ENCODE measurements around the gene ABI1. TPM values are rescaled to one million over a fixed set of nuclear protein-coding genes. Genes with fewer than 3 reads are reported as not detected.

Gene ABI1
- total RNA-seq, 1 experiment from 2014 or later, result 36.9 TPM

DNA sequence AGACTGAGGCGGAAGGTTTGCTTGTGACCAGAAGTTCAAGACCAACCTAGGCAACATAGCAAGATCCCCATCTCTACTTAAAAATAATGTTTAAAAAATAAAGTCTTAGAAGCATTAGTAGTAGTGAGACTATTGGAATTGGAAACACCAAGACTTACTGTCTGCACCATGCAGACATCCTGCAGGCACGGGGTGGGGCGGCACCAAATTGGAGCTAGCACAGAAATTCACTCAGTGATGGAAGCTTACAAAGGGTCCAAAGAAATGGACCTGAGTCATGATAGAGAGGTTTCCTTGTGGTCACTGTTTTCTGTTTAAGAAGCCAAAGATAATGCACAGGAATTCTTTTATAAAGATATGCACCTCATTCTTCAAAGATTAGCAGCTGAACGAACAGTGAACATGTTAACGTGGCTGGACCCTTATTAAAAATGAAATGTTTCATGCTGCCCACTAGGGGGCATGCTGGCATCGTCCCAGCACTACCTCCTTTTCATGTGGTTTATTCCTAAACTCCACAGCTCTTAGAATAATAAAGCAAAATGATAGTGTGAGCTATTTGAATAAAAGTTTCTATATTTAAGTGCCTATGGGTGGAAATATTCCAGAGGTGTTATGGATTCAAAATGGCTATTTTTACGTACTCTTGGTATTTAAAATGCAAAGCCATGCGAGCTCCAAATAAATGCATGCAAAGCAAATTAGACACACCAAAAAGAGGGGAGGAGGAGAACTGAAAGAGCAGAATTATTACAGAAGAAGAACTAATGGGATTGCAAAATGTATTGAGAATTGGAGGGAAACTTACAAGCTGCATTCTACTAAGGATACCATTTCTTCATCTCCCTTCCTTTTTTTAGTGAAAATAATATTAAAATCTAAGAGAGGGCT is 134.7 kb downstream of the ABI1 start:
- H3K27me3 Mint-ChIP-seq (ENCODE audit: low read depth), result no peaks in the 10 kb centered on the region
- Histone ChIP-seq H3K79me2 (ENCODE audit: insufficient read depth, low read length) (no peaks in the 10 kb centered on the region), H3K27ac (ENCODE audit: insufficient read length, low read depth, low read length) (no peak overlapping the region), H3K4ac (ENCODE audit: low read depth, low read length) (no peak overlapping the region), H3K14ac (ENCODE audit: insufficient read depth, low read length) (no peak overlapping the region), H3K56ac (ENCODE audit: insufficient read length, low read depth, low read length) (no peak overlapping the region), H3K9me3 (ENCODE audit: control insufficient read depth, low read depth, low read length) (no peaks in the 10 kb centered on the region), H3K23me2 (ENCODE audit: insufficient read length, low read depth, low read length, poor library complexity, severe bottlenecking) (no peaks in the 10 kb centered on the region), H3T11ph (ENCODE audit: low read length) (no peak overlapping the region), H3K18ac (ENCODE audit: insufficient read length, low read depth, low read length) (no peak overlapping the region), H3K4me1 (ENCODE audit: insufficient read depth, low read length) (no peaks in the 10 kb centered on the region), H4K5ac (ENCODE audit: insufficient read length, low read depth, low read length) (no peak overlapping the region), H4K8ac (replicated peaks; ENCODE audit: insufficient read length, low read depth, low read length) (no peak overlapping the region), H3K27me3 (ENCODE audit: insufficient read depth, low read length) (no peaks in the 10 kb centered on the region), H4K20me1 (ENCODE audit: control insufficient read depth, insufficient read depth, insufficient read length) (no peaks in the 10 kb centered on the region), H2BK12ac (ENCODE audit: insufficient read length, low read depth, low read length) (no peak overlapping the region), H2AK5ac (ENCODE audit: insufficient read length, low read length) (no peak overlapping the region), H2BK120ac (ENCODE audit: low read depth, low read length, poor library complexity, severe bottlenecking) (no peak overlapping the region), H4K91ac (ENCODE audit: insufficient read length, low read depth, low read length) (no peak overlapping the region), H3K4me2 (ENCODE audit: insufficient read depth, insufficient read length, low read length) (no peak overlapping the region), H2BK15ac (ENCODE audit: low read depth, low read length) (no peak overlapping the region), H3K9ac (ENCODE audit: extremely low read depth, insufficient read length, low read length) (no peak overlapping the region), H3K79me1 (ENCODE audit: insufficient read depth, low read depth, low read length, poor library complexity, severe bottlenecking) (no peaks in the 10 kb centered on the region), H2BK20ac (ENCODE audit: low read depth, low read length, poor library complexity, severe bottlenecking) (no peak overlapping the region), H3K23ac (ENCODE audit: insufficient read length, low read depth, low read length) (no peak overlapping the region), H2BK5ac (ENCODE audit: insufficient read length, low read length) (no peak overlapping the region), H2AFZ (ENCODE audit: low read length) (no peak overlapping the region)
- H3K9me3 Mint-ChIP-seq, result no peaks in the 10 kb centered on the region
- H3K4me3 Mint-ChIP-seq, result no peak overlapping the region
- peak overlapping the region in 1 of 3 experiments; percentile 17; a peak in 1 of 7 replicates for H3K27ac Mint-ChIP-seq
- TF ChIP-seq, protein P1, sequence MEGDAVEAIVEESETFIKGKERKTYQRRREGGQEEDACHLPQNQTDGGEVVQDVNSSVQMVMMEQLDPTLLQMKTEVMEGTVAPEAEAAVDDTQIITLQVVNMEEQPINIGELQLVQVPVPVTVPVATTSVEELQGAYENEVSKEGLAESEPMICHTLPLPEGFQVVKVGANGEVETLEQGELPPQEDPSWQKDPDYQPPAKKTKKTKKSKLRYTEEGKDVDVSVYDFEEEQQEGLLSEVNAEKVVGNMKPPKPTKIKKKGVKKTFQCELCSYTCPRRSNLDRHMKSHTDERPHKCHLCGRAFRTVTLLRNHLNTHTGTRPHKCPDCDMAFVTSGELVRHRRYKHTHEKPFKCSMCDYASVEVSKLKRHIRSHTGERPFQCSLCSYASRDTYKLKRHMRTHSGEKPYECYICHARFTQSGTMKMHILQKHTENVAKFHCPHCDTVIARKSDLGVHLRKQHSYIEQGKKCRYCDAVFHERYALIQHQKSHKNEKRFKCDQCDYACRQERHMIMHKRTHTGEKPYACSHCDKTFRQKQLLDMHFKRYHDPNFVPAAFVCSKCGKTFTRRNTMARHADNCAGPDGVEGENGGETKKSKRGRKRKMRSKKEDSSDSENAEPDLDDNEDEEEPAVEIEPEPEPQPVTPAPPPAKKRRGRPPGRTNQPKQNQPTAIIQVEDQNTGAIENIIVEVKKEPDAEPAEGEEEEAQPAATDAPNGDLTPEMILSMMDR (conservative IDR thresholded peaks at IDR 0.05), result peak; percentile 86
- no CpG with 5 or more reads among the region's 8 CpGs for WGBS (ENCODE audit: extremely low coverage, insufficient read length, low lambda C conversion rate)
- DNase-seq, result no peak
- no peaks in the 10 kb centered on the region for H3K4me1 Mint-ChIP-seq
- peaks cover 18 to 77% (median 46%) of the 10 kb centered on the region in 3 experiments; a peak in 6 of 7 replicates for H3K36me3 Mint-ChIP-seq (ENCODE audit: insufficient read depth in 1 of 3, low read depth in 3 of 3)

Measured in H9 (cell line).